ENCODE measurements around the gene TEAD3.
A peak's percentile ranks its signal among the peaks of the same experiment; 100 is the strongest.

TEAD3 gene

GRCh38 chr6:35427435-35427834 is 69.4 kb downstream of the TEAD3 start:
- peak overlapping the region; percentile 34; the same call in 1 of the 2 replicates for H3K4me3 ChIP-seq (ENCODE audit: low read depth, low read length)

GRCh38 chr6:35426074-35426473 is 70.8 kb downstream of the TEAD3 start:
- no peak overlapping the region for H3K4me3 ChIP-seq (ENCODE audit: low read depth, low read length)
- no peak for TF ChIP-seq CTCF (IDR thresholded peaks at IDR 0.05; ENCODE audit: low read depth, low read length)

More at GRCh38 chr6:35427435-35427834, 69.4 kb downstream of the TEAD3 start:
- TF ChIP-seq CTCF (IDR thresholded peaks at IDR 0.05; ENCODE audit: low read depth, low read length), result no peak

- no peak overlapping the region for H3K4me3 ChIP-seq (ENCODE audit: low read depth, low read length)
- no peak for TF ChIP-seq CTCF (IDR thresholded peaks at IDR 0.05; ENCODE audit: low read depth, low read length)
These were observed 71.6 kb downstream of the TEAD3 start for GRCh38 chr6:35425284-35425683.
